Measurements from ENCODE around the gene LBHD2.
A peak's percentile ranks its signal among the peaks of the same experiment; 100 is the strongest.

DNA sequence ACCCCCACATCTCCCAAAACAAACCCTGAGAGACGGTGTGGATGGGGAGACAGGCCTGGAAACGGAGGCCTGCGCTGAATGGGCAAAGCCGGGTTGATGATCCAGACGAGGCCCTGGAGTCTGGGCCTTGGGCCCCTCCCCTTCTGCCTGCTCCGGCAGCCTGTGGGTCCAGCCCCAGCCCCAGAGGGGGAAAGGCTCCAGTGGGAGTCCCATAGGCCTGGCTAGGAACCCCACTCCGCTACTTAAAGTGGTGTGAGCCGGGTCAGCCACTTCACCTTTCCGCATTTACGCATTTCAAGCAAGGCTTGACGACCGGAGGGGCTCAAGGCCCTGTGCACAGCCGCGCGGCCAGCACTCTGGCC lies 38.6 kb downstream of the LBHD2 start:
- TF ChIP-seq, protein P1, sequence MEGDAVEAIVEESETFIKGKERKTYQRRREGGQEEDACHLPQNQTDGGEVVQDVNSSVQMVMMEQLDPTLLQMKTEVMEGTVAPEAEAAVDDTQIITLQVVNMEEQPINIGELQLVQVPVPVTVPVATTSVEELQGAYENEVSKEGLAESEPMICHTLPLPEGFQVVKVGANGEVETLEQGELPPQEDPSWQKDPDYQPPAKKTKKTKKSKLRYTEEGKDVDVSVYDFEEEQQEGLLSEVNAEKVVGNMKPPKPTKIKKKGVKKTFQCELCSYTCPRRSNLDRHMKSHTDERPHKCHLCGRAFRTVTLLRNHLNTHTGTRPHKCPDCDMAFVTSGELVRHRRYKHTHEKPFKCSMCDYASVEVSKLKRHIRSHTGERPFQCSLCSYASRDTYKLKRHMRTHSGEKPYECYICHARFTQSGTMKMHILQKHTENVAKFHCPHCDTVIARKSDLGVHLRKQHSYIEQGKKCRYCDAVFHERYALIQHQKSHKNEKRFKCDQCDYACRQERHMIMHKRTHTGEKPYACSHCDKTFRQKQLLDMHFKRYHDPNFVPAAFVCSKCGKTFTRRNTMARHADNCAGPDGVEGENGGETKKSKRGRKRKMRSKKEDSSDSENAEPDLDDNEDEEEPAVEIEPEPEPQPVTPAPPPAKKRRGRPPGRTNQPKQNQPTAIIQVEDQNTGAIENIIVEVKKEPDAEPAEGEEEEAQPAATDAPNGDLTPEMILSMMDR (optimal IDR thresholded peaks at IDR 0.05 in 1 of 3, IDR thresholded peaks at IDR 0.05 in 1 of 3, conservative IDR thresholded peaks at IDR 0.05 in 1 of 3; ENCODE audit: extremely low read depth in 1 of 3, insufficient read depth in 2 of 3, low read length in 3 of 3) = no peak
- peak; percentile 71 for TF ChIP-seq EZH2 (IDR thresholded peaks at IDR 0.05; ENCODE audit: low read length)

Measured in keratinocyte (primary cell).